Measurements from ENCODE around the gene ALPI. TPM values are rescaled to one million over a fixed set of nuclear protein-coding genes. Genes with fewer than 3 reads are reported as not detected.

The ALPI gene
- total and polyA plus RNA-seq, 2 donors (not counting 1 experiment from before 2014, with no cell fraction given), result not detected

DNA sequence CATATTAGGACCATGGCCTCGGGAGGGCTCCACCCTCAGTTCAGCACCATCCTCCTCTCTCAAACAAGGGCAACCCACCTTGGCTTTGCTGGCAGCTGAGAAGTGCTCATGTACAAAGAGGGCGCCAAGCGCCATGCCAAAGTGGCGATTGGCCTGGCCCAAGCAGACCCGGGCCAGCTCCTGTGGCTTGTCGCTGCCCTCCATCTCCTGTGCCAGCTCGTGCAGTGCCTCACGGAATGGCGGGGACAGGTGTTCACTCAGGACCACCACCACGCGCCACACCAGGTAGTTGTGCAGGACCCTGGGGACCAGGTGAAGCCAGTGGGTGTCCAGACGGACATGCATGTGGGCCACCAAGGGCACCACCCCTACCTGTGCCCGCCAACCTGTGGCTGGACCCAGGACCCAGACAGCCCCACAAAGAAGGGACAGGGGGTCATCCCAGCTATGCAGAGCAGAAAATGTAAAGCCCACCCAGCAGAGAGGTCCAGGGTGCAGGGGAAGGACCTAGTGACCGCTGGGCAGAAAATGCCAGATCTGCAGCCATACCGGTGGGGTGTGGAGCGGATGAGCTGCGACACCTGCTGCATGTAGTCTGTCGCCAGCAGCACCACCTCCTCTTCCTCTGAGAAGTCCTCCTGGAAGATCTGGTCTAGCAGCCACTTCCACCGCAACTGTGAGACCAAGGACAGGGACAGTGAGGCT is 28.1 kb downstream of the ALPI start:
- 92% methylated on average over 19 of the region's 19 CpGs for WGBS (ENCODE audit: insufficient coverage)
- Histone ChIP-seq H2AFZ (ENCODE audit: insufficient read depth, low read depth, low read length, poor library complexity, severe bottlenecking) (no peak overlapping the region), H3K36me3 (replicated peaks in 1 of 2; ENCODE audit: control extremely low read depth in 1 of 2, control insufficient read depth in 1 of 2, extremely low read depth in 1 of 2, insufficient read depth in 2 of 2, low read length in 1 of 2) (no peaks in the 10 kb centered on the region), H3K9ac (ENCODE audit: low read length) (no peak overlapping the region), H3K4me2 (replicated peaks; ENCODE audit: low read depth, low read length, poor library complexity, severe bottlenecking) (no peak overlapping the region), H3K4me3 (ENCODE audit: control extremely low read depth in 1 of 5, extremely low read depth in 1 of 5, insufficient read depth in 1 of 5, low read depth in 2 of 5, low read length in 4 of 5) (no peak overlapping the region), H3K79me2 (ENCODE audit: control insufficient read depth, insufficient read depth, low read length) (no peaks in the 10 kb centered on the region), H3K27me3 (replicated peaks in 1 of 4; ENCODE audit: control extremely low read depth in 1 of 4, control insufficient read depth in 3 of 4, insufficient read depth in 4 of 4, low read length in 3 of 4) (peaks cover 0 to 28% (median 2%) of the 10 kb centered on the region in 4 experiments), H3K4me1 (ENCODE audit: control insufficient read depth in 2 of 2, insufficient read depth in 2 of 2, low read length in 2 of 2) (peaks cover 7 to 11% of the 10 kb centered on the region in 2 donors), H4K20me1 (ENCODE audit: control insufficient read depth, insufficient read depth, low read length, poor library complexity, severe bottlenecking) (no peaks in the 10 kb centered on the region), H3K27ac (ENCODE audit: low read length in 2 of 2) (no peak overlapping the region), H3K9me3 (ENCODE audit: control extremely low read depth in 1 of 3, control insufficient read depth in 2 of 3, insufficient read depth in 1 of 3, low read length in 2 of 3) (no peaks in the 10 kb centered on the region)
- Mint-ChIP-seq H3K4me1 (peaks cover 11% of the 10 kb centered on the region), H3K27ac (no peak overlapping the region), H3K9me3 (ENCODE audit: insufficient read depth) (no peaks in the 10 kb centered on the region), H3K4me3 (no peak overlapping the region), H3K27me3 (peaks cover 23% of the 10 kb centered on the region)
- ChIA-PET CTCF (no interaction called here), POLR2A (no interaction called here)
- no peak for DNase-seq
- TF ChIP-seq, protein P1, sequence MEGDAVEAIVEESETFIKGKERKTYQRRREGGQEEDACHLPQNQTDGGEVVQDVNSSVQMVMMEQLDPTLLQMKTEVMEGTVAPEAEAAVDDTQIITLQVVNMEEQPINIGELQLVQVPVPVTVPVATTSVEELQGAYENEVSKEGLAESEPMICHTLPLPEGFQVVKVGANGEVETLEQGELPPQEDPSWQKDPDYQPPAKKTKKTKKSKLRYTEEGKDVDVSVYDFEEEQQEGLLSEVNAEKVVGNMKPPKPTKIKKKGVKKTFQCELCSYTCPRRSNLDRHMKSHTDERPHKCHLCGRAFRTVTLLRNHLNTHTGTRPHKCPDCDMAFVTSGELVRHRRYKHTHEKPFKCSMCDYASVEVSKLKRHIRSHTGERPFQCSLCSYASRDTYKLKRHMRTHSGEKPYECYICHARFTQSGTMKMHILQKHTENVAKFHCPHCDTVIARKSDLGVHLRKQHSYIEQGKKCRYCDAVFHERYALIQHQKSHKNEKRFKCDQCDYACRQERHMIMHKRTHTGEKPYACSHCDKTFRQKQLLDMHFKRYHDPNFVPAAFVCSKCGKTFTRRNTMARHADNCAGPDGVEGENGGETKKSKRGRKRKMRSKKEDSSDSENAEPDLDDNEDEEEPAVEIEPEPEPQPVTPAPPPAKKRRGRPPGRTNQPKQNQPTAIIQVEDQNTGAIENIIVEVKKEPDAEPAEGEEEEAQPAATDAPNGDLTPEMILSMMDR (IDR thresholded peaks at IDR 0.05), result no peak
- TF ChIP-seq EZH2 (IDR thresholded peaks at IDR 0.05; ENCODE audit: borderline replicate concordance, insufficient read depth, low read depth, low read length, poor library complexity, severe bottlenecking), result no peak
- no peak for ATAC-seq (ENCODE audit: low read depth)
- intact Hi-C loops (cut with micrococcal nuclease), result no loop called here

DNA sequence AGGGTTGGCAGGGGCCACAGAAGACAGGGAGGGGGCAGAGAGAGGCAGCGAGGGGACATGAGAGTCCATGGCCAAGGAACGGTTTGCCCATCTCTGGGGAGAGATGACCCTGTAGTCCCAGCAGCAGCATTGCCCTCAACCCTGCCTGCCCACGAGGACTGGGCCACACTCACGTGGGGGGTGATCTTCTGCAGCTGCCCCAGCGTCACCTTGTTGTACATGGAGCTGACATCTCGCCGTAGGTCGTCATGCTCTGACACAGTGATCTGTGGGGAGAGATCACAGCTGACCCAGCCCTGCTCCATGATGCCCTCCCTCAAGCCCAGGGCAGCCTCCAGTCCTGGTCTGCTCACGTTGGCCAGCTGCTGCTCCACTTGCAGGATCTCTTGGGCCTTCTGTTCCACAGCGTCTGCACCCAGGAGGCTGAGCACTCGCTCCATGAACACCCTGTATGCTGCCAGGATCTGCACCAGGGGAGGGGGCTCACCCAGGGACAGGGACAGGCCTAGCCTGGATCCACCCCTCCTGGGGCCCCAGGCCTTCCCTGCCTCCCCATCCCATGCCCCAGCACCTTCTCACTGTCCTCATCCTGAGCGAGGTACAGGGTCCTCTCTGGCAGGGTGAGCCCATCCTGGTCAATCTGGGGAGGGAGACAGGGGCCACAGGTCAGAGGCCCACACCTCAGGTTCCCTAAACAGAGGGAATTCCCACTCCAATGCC is 28.8 kb downstream of the ALPI start:
- H3K4me2 ChIP-seq (replicated peaks; ENCODE audit: low read depth, low read length, poor library complexity, severe bottlenecking), result no peak overlapping the region
- no peaks in the 10 kb centered on the region for H3K9me3 ChIP-seq (ENCODE audit: control extremely low read depth in 1 of 3, control insufficient read depth in 2 of 3, insufficient read depth in 1 of 3, low read length in 2 of 3)
- TF ChIP-seq EZH2 (IDR thresholded peaks at IDR 0.05; ENCODE audit: borderline replicate concordance, insufficient read depth, low read depth, low read length, poor library complexity, severe bottlenecking), result no peak
- TF ChIP-seq, protein P1 (IDR thresholded peaks at IDR 0.05), result no peak
- no peaks in the 10 kb centered on the region for H4K20me1 ChIP-seq (ENCODE audit: control insufficient read depth, insufficient read depth, low read length, poor library complexity, severe bottlenecking)
- H3K79me2 ChIP-seq (ENCODE audit: control insufficient read depth, insufficient read depth, low read length), result no peaks in the 10 kb centered on the region
- peaks cover 30% of the 10 kb centered on the region for H3K27me3 Mint-ChIP-seq
- peak overlapping the region; percentile 39 for H3K4me3 Mint-ChIP-seq
- peaks cover 11% of the 10 kb centered on the region for H3K4me1 Mint-ChIP-seq
- ChIA-PET CTCF (no interaction called here), POLR2A (no interaction called here)
- H3K9ac ChIP-seq (ENCODE audit: low read length), result no peak overlapping the region
- no peak overlapping the region for H3K4me3 ChIP-seq (ENCODE audit: control extremely low read depth in 1 of 5, extremely low read depth in 1 of 5, insufficient read depth in 1 of 5, low read depth in 2 of 5, low read length in 4 of 5)
- no peaks in the 10 kb centered on the region for H3K36me3 ChIP-seq (replicated peaks in 1 of 2; ENCODE audit: control extremely low read depth in 1 of 2, control insufficient read depth in 1 of 2, extremely low read depth in 1 of 2, insufficient read depth in 2 of 2, low read length in 1 of 2)
- peaks cover 7 to 11% of the 10 kb centered on the region in 2 donors for H3K4me1 ChIP-seq (ENCODE audit: control insufficient read depth in 2 of 2, insufficient read depth in 2 of 2, low read length in 2 of 2)
- H3K27me3 ChIP-seq (replicated peaks in 1 of 4; ENCODE audit: control extremely low read depth in 1 of 4, control insufficient read depth in 3 of 4, insufficient read depth in 4 of 4, low read length in 3 of 4), result peaks cover 0 to 28% (median 2%) of the 10 kb centered on the region in 4 experiments
- H3K9me3 Mint-ChIP-seq (ENCODE audit: insufficient read depth), result no peaks in the 10 kb centered on the region
- H2AFZ ChIP-seq (ENCODE audit: insufficient read depth, low read depth, low read length, poor library complexity, severe bottlenecking), result no peak overlapping the region
- ATAC-seq (ENCODE audit: low read depth) (no peak), DNase-seq (no peak)
- intact Hi-C loops (cut with micrococcal nuclease), result no loop called here
- H3K27ac Mint-ChIP-seq, result no peak overlapping the region
- WGBS (ENCODE audit: insufficient coverage), result 82% methylated on average over 12 of the region's 12 CpGs
- no peak overlapping the region for H3K27ac ChIP-seq (ENCODE audit: low read length in 2 of 2)

Data from B cell (primary cell).